Measurements from ENCODE around the gene PHACTR1.
"Not testable (repeated sequence)": the region's sequence is repeated elsewhere in the genome, so short reads cannot be mapped to it uniquely, and the experiment has no call there.

Gene PHACTR1

DNA sequence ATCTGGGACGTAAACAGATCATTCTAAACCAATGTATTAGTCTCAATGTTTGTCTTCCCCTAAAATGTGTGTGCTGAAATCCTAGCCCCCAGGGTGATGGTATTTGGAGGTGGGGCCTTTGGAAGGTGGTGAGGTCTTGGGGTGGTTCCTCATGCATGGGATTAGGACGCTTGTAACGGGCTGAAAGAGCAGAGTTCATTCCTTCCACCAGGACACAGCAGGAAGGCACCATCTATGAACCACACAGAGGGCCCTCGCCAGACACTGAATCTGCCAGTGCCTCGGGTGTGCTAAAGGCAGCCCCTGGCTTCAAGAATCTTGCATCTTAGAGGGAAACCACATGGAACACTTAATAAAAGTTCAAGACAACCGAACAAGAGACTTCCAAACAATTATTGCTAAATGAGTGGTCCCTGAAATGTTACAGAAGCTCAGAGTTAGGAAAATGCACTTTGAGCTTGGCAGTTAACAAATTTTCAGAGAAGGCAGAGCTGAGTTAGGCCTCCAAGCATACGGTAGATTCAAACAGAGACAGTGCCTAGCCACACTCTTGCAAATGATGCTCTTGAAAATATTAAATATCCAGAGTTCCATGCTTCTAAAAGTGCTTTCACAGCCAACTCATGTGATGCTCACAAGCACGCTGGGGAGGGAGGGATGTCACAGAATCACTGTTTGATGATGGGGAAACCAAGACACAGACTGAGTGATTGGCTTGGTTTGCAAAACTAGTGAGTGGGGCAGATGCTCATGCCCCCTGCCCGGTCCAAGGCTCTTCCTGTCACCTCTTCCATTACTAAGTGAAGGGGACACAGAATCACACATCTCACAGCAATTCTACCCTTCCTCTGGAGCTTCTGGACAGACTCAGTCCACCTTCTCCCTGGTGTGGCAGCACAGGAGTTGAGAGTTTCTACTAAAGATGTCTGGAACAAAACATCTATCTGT lies 584.4 kb downstream of the PHACTR1 start:
- DNase-seq: no peak

- DNase-seq: no peak
These were observed 585.7 kb downstream of the PHACTR1 start for GRCh38 chr6:13302291-13302690.

DNA sequence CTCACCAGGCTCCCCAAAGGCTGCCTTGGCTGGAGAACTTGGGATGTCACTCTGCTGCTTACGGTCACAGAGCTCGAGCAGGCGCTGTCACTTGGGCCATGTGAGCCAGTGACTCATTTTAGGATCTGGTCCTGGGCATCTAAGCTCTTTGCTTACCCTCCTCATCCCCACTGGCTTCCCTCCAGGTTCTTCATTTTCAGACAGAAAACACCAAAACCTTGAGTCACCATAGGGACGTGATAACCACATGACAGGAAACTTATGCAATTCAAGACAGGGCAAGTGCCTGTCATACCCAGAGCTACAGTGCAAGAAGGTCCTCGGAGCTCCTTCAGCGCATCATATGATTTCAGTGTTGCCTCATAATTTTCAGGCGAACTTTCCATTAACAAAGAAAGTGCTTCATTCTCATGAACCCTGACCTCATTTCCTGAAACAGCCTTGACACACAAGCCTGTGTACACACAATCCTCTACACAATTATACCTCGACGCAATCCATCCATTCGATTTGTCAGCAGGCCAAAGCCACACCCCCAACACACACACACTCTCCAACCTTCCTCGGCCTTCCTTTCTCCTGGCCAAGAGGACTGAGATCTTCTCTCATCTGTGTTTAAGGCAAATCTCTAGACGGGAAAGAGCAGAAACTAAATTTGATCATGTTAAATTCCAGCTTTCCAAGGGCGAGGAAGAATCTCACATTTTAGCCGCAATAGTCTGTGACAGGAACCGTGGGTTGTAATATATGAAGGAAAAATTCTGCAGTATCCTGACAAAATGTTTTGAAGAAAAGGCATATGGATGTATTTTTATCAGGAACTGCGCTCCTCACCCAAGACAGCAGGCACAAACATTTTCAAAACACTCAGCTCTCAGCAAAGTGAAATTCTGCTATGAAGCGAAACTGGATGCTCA lies 586.4 kb downstream of the PHACTR1 start:
- peak; percentile 54 for DNase-seq

- no peak for DNase-seq
These were observed 587.1 kb downstream of the PHACTR1 start for GRCh38 chr6:13303668-13304017.

GRCh38 chr6:13304101-13304500 lies 587.5 kb downstream of the PHACTR1 start:
- no peak for DNase-seq

- no peak for DNase-seq
These were observed 588.2 kb downstream of the PHACTR1 start for GRCh38 chr6:13304580-13305260.

DNA sequence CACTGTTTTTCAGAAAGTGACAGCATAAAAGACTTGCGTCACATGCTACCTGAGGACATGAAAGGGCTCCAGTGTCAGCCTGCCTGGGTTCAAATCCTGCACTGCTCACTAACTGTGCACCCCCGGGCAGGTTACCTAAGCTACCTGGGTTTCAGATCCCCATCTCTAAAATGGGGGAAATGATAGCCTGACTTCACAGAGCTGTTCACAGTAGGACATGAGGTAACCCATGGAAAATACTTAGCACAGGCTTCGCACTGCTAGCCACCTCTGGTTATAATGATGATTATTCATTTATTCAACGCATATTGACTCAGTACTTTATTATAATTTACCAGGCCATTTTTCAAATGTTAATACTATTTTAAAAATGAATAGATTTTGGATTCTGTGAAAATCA lies 588.7 kb downstream of the PHACTR1 start:
- DNase-seq: no peak

DNA sequence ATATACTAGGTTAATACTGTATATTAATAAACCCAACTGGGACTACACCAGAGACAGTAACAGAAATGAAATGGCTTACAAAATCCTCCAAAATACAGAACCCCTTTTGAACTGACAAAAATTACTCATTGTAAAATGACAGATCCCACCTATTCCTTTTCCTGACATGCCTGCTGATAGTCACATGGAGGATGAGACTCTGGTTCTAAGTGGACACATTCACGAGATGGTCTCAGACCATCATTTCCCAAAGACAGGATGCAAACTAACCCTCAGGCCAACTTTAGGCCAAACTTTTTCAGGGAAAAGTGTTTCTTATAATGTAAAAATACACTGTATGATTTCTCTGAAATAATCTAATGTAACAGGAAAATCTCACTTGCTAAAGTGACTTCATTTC lies 589.2 kb downstream of the PHACTR1 start:
- DNase-seq: no peak

GRCh38 chr6:13307508-13307995 lies 591.0 kb downstream of the PHACTR1 start:
- DNase-seq: no peak

GRCh38 chr6:13308332-13308731 lies 591.8 kb downstream of the PHACTR1 start:
- no peak for DNase-seq

DNA sequence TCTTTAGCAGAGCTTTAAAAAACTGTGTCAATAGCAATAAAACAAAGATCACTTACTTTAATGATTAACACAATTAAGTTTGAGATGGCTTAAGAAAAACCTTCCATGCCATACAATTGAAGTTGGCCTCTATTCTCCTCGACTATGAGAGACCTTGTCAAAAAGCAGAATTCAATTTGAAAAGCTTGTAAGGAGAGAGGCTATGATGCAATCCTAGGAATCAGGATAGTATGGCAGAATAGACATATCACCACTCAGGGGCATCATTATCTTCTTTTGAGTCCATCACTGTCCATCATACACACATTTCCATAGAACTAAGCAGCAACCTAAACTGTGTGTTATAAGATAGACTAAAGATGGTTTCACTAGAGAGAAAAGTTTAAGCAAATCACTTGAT lies 594.6 kb downstream of the PHACTR1 start:
- DNase-seq: no peak

GRCh38 chr6:13314806-13315205 lies 598.2 kb downstream of the PHACTR1 start:
- no peak for DNase-seq

DNA sequence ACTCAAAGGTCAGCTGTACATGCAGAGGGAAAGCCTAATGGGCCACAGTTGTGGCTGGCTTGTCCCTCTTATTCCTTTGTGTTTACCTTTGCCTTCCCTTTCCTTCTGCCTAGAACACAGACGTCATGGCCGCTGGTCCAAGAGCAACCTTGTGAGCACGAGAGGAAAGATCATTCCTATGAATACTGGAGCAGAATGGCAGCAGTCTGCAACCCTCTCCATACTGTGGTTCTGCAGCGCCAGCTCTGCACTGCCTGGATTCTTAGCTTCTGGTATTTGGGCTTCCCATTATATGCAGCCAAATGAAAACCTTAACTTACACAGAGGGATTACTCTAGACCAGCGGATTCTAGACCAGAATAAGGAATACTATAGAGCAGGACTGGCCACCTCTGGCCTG lies 599.3 kb downstream of the PHACTR1 start:
- no peak for DNase-seq

DNA sequence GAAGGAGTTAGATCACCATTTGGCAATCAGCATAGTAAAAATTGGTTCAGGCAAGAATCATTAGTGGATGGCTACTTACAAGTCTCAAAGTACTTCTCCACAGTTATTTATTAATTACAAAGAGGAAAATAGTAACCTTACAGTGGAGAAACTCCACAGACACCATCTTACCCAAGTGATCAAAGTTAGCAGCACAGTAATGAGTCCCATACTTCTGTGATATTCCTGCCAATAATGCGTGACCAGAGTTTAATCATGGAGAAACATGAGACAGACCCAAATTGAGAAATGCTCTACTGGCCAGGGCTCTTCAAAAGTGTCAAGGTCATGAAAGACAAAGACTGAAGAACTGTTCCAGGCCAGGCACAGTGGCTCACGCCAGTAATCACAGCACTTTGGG lies 602.3 kb downstream of the PHACTR1 start:
- no peak for DNase-seq

DNA sequence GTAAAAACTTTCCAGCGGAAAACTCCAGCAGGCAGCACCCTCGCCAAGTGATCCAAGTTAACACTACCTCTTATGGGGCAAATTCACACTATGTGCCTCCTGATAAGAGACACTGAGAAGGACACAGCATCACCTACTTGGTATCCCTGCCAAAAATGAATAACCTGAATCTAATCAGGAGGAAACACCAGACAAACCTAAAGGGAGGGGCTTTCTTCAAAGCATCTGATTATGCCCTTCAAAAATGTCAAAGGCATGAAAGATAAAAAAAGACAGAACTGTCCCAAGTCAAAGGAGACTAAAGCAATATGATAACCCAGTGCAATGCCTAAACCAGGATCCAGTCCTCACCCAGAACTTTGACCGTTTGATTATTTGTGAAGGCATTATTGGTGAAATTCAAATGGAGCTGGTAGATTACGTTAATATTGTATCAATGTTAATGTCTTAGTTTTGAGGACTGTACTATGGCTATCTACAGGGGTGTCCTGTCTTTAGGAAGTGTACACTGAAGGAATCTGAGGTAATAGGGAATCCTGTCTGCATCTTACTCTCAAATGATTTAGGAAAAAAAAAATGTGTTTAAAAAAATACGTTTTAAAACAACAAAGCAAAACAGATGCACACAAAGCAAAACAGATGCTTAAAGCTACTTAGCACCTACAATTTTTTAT lies 603.5 kb downstream of the PHACTR1 start:
- DNase-seq: no peak

DNA sequence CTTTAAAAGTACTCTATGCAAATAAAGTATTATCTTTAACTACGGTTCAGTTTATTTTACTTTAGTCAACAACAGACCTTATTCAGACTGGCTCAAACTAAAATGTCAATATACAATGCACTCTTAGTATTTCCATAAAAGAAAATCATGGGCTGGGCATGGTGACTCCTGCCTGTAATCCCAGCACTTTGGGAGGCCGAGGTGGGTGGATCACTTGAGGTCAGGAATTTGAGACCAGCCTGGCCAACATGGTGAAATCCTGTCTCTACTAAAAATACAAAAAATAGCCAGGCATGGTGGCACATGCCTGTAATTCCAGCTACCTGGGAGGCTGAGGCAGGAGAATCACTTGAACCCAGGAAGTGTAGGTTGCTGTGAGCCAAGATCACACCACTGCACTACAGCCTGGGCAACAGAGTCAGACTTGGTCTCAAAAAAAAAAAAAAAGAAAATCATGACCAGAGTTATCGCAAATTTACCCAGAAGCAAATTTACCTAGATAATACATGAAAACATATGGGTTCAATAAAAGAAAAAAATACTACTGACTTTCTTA lies 609.5 kb downstream of the PHACTR1 start:
- DNase-seq: not testable (repeated sequence)

DNA sequence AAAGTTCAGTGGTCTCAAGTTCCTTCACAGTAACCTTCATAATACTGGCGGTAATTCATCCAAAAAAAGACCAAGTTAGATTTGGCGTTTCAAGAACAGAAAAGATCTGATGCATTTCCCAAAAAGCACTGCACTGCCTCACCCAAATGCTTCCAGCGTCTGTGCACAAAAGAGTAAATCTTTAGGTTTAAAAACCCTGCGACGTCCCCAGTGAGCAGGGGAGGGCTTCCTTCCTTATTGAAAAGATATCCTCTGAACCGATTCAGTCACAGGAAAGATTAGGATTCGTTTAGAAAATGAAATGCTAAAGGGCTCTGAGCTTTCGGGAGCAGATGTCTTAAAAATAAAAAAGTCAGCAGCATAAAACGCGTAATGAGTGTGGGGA lies 611.1 kb downstream of the PHACTR1 start:
- DNase-seq: no peak

DNA sequence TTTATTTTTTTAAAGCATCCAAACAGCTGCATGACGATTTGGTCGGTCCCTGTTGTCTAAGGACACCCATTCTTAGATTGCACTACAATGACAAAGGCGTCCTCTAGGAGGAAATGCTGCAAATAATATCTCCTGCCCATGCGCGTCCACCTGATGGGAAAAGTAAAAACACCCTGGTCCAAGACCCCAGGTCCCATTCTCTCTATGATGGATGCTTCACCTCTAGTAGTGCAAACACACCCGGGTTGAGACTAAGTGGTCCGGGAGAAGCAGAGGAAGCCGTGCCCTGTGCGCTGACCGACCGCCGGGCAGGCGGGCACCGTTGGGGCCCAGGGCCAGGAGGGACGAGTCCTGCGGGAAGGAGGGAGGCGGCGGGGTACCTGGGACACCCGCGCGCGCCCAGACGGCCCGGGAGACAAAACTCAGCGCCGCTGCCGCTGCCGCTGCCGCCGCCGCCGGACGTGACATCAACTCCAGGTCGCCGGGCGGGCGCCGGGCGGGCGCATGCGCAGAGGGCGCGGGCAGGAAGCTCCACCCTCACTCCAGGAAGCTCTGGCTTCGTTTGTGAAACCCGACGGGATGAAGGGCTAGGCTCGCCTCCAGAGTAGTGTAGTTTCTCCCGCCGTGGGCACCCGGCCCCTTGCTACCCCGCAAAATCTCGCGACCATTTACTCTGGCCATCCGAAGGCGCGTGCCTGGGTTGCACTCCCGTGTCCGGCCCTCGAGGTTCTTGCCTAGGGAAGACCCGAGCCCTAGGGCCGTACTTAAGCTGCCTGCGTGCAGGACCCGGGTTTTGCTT lies 611.7 kb downstream of the PHACTR1 start, which contains the start of gene TBC1D7:
Gene TBC1D7, minus strand, starts transcription at position 462 of the 799 bp plus-strand sequence. CDS start 1,639 bp downstream, outside the sequence.
- DNase-seq: peak; percentile 94

- DNase-seq: no peak
These were observed 612.3 kb downstream of the PHACTR1 start for GRCh38 chr6:13328875-13329183.

DNA sequence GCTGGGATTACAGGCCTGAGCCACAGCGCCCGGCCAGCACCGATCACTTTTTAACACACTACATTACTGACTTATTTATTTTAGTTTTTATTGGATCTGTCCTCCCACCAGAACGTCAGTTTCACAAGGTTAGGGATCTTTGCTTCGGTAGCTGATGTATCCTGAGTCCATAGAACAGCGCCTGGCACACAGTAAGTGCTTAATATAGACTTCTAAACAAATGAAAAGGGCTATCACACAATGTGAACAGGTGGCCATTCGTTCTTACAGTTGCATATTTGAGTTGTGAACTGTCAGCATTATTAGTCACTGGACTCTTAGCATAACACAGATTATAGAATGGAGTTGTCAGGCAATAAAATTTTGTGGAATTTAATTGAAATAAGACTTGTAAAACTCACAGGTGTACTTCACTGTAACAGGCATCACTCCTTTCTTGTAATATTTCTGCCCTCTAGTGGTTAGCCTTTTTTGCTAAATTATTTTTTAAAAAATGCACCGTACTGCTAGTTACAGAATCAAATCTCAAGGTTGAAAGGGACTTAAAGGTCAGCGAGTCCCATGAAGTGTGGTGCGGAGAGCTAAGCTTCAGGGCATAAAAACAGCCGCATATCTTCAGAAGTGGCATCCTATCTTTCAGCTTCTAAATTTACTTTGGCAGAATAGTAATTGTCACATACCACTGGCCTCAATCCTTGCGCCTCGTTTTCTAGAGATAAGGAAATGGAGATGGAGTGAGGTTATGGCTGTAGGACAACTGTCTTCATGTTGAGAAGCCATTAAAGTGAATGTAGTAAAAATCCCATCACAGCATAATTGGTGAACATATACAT lies 615.2 kb downstream of the PHACTR1 start:
- DNase-seq: no peak

Data from central memory CD4-positive, alpha-beta T cell (primary cell).